Measurements from ENCODE around the gene EZR.

Gene EZR

GRCh38 chr6:158772851-158773371 is 46.3 kb downstream of the EZR start:
- DNase-seq = no peak

GRCh38 chr6:158772172-158772571 is 47.0 kb downstream of the EZR start:
- DNase-seq = no peak

GRCh38 chr6:158771399-158772152 is 47.6 kb downstream of the EZR start:
- DNase-seq = no peak

- DNase-seq = no peak
These were observed 48.4 kb downstream of the EZR start for GRCh38 chr6:158770533-158771330.

GRCh38 chr6:158769771-158770432 is 49.3 kb downstream of the EZR start:
- DNase-seq = no peak

- peak; percentile 47 for DNase-seq
These were observed 49.9 kb downstream of the EZR start for GRCh38 chr6:158769234-158769770.

GRCh38 chr6:158768436-158768835 is 50.7 kb downstream of the EZR start:
- DNase-seq = no peak

GRCh38 chr6:158767709-158768108 is 51.5 kb downstream of the EZR start:
- DNase-seq = no peak

- DNase-seq = no peak
These were observed 52.3 kb downstream of the EZR start for GRCh38 chr6:158766621-158767455.

GRCh38 chr6:158765499-158766068 is 53.6 kb downstream of the EZR start:
- DNase-seq = no peak

GRCh38 chr6:158764926-158765325 is 54.2 kb downstream of the EZR start:
- DNase-seq = no peak

- DNase-seq = no peak
These were observed 54.9 kb downstream of the EZR start for GRCh38 chr6:158764183-158764849.

- DNase-seq = no peak
These were observed 55.6 kb downstream of the EZR start for GRCh38 chr6:158763434-158764182.

- DNase-seq = no peak
These were observed 56.3 kb downstream of the EZR start for GRCh38 chr6:158762787-158763433.

GRCh38 chr6:158761746-158762145 is 57.4 kb downstream of the EZR start:
- no peak for DNase-seq

GRCh38 chr6:158760618-158761250 is 58.4 kb downstream of the EZR start:
- no peak for DNase-seq

GRCh38 chr6:158759966-158760617 is 59.1 kb downstream of the EZR start:
- no peak for DNase-seq

- peak; percentile 40 for DNase-seq
These were observed 60.2 kb downstream of the EZR start for GRCh38 chr6:158758941-158759479.

- peak; percentile 63 for DNase-seq
These were observed 60.7 kb downstream of the EZR start for GRCh38 chr6:158758451-158758860.

All from NCI-H1417 treated with DMSO at 0.1 percent for 48 hours (cell line).